Ovary (tissue), 9 donors: ENCODE data around the gene PRELID3B. TPM values are rescaled to one million over a fixed set of nuclear protein-coding genes. Genes with fewer than 3 reads are reported as not detected.
A peak's percentile ranks its signal among the peaks of the same experiment; 100 is the strongest.

Experiments
- DNase-seq, 5 donors: peaks; one replicate each; pipeline ENCODE4 v3.0.0-alpha.2; 2019 to 2020
- H3K27ac ChIP-seq, 2 donors: fragments of 200-600 bp; one replicate each; pipeline versions ENCODE4 v1.5.1 to v1.8.0; 2019 to 2022
- H3K27me3 ChIP-seq: fragments of 200-600 bp; one replicate; pipeline ENCODE4 v1.8.0; 2022
- H3K36me3 ChIP-seq: fragments of 200-600 bp; sonication (generic); one replicate; pipeline ENCODE4 v1.5.1; 2019
- H3K4me1 ChIP-seq: one replicate; pipeline ENCODE4 v1.8.1; 2013; ENCODE audit warnings: mild to moderate bottlenecking, moderate library complexity; ENCODE audit not compliant: insufficient read depth
- H3K4me3 ChIP-seq: fragments of 200-600 bp; sonication (generic); one replicate; pipeline ENCODE4 v1.5.1; 2017
- H3K9me3 ChIP-seq, 2 donors: fragments of 200-600 bp in 1 of 2; sonication (generic) in 1 of 2; one replicate each; pipeline versions ENCODE4 v1.5.1 to v1.8.1; 2013 to 2019; ENCODE audit warnings: mild to moderate bottlenecking in 1 of 2, moderate library complexity in 1 of 2
- EP300 ChIP-seq: sonication (generic); formaldehyde crosslinking; IDR thresholded peaks from one replicate; pipeline ENCODE4 v1.6.1; 2017; ENCODE audit warnings: antibody characterized with exemption
- POLR2A ChIP-seq: fragments of 450-650 bp; IDR thresholded peaks from one replicate; pipeline ENCODE4 v1.6.1; 2017; ENCODE audit warnings: antibody characterized with exemption, mild to moderate bottlenecking, moderate library complexity
- WGBS, 3 donors: extraction: QIAGEN DNeasy Blood & Tissue Kit in 1 of 3; methylation state at CpG; one replicate each; pipeline versions ENCODE4 v1.1.5 to v1.1.7; 2013 to 2017; 5-methylcytosine and 5-hydroxymethylcytosine counted together
- intact Hi-C, 4 donors: fragments of 100-400 bp; cut with DNase I; formaldehyde crosslinking; loops; one replicate each; pipeline versions ENCODE4 v1.11.0 to v1.15.1; 2022 to 2023
- polyA plus RNA-seq, 2 donors: library from polyadenylated mRNA; stranded (reverse); fragments of 200-250 nt in 1 of 2; fragments of 350-450 nt in 1 of 2; fragmentation: Illumina TruSeq in 1 of 2; extraction: RNeasy Lipid Tissue Mini Kit (QIAGEN cat#74804) in 1 of 2; gene quantifications; one replicate each; pipeline ENCODE4 v1.2.3, GENCODE V29; 2013 to 2014
- total RNA-seq, 7 donors: library from RNA; depleted of rRNA in 2 of 7; stranded (reverse); fragments of >200 nt in 2 of 7; fragmentation: NEBNext Ultra II Directional in 3 of 7; extraction: Animal tissue kit (Norgen Biotek cat#: 25700) in 3 of 7; gene quantifications; one replicate each; pipeline versions ENCODE4 v1.1.0 to v1.2.4, GENCODE V29; 2016 to 2023
- TF ChIP-seq, protein P1 (sequence below), 3 donors: fragments of 450-650 bp in 2 of 3; fragments of 200-600 bp in 1 of 3; IDR thresholded peaks; one replicate each; pipeline versions ENCODE4 v1.5.1 to v1.8.0; 2016 to 2022; ENCODE audit warnings: antibody characterized with exemption in 3 of 3, mild to moderate bottlenecking in 1 of 3
- donor health status: DM: no; HTN: no; CAD: no; lungs with moderate emphysema.
- donor health status: DM: no; HTN: no; CAD: no.
- donor health status: Bipolar disorder and iron deficiency.
- donor health status: DM: yes; HTN: yes; CAD: no.
- donor health status: DM: no; HTN: no; CAD: no.
- donor health status: DM: yes; HTN: yes; CAD: no.

PRELID3B gene
- total and polyA plus RNA-seq, 9 donors = 16.8 to 40.8 (median 29.2) TPM

DNA sequence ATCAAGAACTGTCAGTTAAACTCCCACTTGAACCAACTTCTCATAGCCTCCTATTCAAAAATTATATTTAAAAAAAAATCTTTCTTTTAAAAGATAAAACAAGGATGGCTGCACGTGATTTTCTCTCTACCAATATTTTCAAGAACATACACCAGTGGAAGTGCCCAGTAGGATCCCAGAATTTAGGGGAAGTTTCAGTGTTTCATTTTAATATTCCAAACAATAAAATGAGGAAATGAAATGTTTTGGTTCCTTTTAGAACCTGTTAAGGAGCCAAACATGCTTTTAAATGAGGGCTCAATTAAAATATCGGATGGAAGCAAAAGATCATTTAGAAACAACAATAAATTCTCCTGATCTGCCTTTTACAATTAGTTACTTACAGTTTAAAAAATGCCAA lies 26.4 kb upstream of the PRELID3B start:
- intact Hi-C loops = no loop called here

DNA sequence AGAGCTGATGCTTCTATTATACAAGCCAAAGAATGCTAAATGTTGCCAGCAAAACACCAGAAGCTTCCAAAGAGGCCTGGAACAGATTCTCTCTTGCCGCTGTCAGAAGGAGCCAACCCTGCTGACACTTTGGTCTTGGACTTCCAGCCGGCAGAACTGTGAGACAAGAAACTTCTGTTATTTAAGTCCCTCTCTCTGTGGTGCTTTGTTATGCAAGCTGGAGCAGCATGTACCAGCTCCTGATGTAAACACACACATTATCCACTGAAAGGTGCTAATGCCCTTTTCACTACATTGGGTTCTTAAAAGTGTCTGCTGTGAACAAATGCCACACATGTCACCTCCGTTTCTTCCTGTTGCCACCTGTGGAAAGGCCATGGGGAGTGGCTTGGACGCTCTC lies 25.9 kb upstream of the PRELID3B start:
- no peak for DNase-seq
- Histone ChIP-seq H3K27me3 (no peaks in the 10 kb centered on the region), H3K27ac (no peak overlapping the region), H3K4me3 (no peak overlapping the region), H3K9me3 (no peaks in the 10 kb centered on the region), H3K4me1 (no peaks in the 10 kb centered on the region), H3K36me3 (no peaks in the 10 kb centered on the region)
- WGBS, 3 donors = 69 to 73% (median 72%) methylated on average over 4 of the region's 4 CpGs
- intact Hi-C loops = no loop called here
- TF ChIP-seq EP300 (no peak), POLR2A (no peak)
- TF ChIP-seq, protein P1, sequence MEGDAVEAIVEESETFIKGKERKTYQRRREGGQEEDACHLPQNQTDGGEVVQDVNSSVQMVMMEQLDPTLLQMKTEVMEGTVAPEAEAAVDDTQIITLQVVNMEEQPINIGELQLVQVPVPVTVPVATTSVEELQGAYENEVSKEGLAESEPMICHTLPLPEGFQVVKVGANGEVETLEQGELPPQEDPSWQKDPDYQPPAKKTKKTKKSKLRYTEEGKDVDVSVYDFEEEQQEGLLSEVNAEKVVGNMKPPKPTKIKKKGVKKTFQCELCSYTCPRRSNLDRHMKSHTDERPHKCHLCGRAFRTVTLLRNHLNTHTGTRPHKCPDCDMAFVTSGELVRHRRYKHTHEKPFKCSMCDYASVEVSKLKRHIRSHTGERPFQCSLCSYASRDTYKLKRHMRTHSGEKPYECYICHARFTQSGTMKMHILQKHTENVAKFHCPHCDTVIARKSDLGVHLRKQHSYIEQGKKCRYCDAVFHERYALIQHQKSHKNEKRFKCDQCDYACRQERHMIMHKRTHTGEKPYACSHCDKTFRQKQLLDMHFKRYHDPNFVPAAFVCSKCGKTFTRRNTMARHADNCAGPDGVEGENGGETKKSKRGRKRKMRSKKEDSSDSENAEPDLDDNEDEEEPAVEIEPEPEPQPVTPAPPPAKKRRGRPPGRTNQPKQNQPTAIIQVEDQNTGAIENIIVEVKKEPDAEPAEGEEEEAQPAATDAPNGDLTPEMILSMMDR (IDR thresholded peaks at IDR 0.05) = no peak

More for the DNA sequence above, 26.4 kb upstream of the PRELID3B start:
- Histone ChIP-seq H3K36me3 (no peaks in the 10 kb centered on the region), H3K27me3 (no peaks in the 10 kb centered on the region), H3K4me3 (no peak overlapping the region), H3K4me1 (no peaks in the 10 kb centered on the region), H3K9me3 (no peaks in the 10 kb centered on the region), H3K27ac (no peak overlapping the region)
- TF ChIP-seq, protein P1 (IDR thresholded peaks at IDR 0.05) = no peak
- TF ChIP-seq POLR2A (no peak), EP300 (no peak)
- WGBS, 3 donors = 26 to 41% (median 27%) methylated on average over 2 of the region's 2 CpGs
- no peak for DNase-seq

DNA sequence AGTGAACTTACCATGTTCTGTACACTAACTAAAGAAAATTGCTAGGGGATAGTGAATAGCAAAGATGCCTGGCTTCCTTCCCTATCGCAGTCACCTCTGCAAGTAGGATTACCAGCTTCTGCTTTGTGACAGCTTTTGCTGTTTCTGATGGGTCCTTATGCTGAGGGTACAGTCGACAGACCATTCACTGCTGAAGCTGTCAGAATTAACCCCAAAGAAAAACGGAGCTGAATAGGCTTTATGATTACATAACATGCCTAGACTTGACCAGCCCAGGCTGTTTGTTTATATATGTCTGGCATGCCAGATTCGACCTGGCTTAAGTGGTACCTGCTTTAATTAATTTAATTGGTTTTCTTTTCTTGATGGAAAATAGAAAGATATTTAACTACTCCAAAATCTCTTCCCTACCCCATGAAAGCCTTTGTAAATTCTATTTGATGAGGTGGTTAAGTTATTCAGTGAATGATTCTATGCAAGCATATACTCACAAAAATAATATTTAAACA lies 21.7 kb upstream of the PRELID3B start:
- intact Hi-C loops = no loop called here
- DNase-seq = no peak
- no peak overlapping the region for H3K27ac ChIP-seq
- no peaks in the 10 kb centered on the region for H3K36me3 ChIP-seq
- no peaks in the 10 kb centered on the region for H3K27me3 ChIP-seq
- TF ChIP-seq, protein P1 (IDR thresholded peaks at IDR 0.05) = no peak
- TF ChIP-seq POLR2A = no peak
- no peak for TF ChIP-seq EP300
- 52 to 59% (median 54%) methylated on average over 4 of the region's 4 CpGs for WGBS, 3 donors
- no peaks in the 10 kb centered on the region for H3K4me1 ChIP-seq
- H3K4me3 ChIP-seq = no peak overlapping the region
- no peaks in the 10 kb centered on the region for H3K9me3 ChIP-seq

DNA sequence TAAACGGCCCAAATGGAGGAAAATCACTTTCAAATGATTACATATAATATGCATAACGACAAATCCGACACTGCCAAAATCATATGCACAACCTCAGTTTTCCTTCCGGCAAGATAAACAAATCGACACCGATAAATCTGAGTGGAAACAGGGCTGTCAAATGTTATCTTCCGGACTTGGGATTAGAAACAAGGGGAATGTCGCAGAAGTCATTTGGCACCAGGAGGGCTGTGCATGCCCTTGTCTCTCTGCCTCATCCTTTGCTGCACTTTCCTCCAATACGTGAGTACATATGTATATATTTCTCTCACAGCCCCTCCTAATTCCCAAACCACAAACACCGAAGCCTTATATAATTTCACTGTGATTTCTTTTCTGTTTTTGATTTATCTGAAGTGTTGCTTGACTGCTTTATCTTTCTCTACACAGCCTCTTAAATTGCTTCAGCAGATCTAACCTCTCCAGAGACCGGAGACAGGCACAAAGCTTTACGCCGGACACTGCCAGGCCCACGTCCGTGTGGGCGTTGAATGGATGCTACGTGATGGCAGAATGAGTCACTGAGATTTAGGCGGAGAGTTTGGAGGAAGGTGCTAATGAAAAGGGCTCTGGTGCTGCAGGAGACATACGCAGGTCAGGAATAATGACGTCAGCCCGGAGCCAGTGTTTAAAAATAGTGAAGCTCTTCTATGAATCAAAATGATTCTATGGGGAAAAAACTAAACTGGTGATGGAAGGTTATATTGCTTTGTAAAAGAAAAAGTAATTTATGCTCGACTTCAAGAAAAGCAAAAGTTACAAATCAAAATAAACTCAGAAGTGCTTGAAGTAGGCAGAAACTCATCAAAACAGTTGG lies 21.0 kb upstream of the PRELID3B start:
- Histone ChIP-seq H3K4me1 (no peaks in the 10 kb centered on the region), H3K27ac (no peak overlapping the region), H3K4me3 (no peak overlapping the region), H3K9me3 (no peaks in the 10 kb centered on the region), H3K27me3 (no peaks in the 10 kb centered on the region), H3K36me3 (no peaks in the 10 kb centered on the region)
- 21 to 24% (median 22%) methylated on average over 22 of the region's 22 CpGs for WGBS, 3 donors
- intact Hi-C loops = no loop called here
- peak; percentile 11 to 41 (median 39) for DNase-seq
- no peak for TF ChIP-seq POLR2A
- no peak for TF ChIP-seq EP300
- TF ChIP-seq, protein P1 (IDR thresholded peaks at IDR 0.05) = no peak
